Choroid plexus epithelial cell (primary cell): ENCODE measurements around the gene RHBDF2.

ENCODE experiments used
- DNase-seq: peaks from one replicate; pipeline ENCODE4 v3.0.0-alpha.2; 2010; ENCODE audit warnings: low read depth
- H3K4me3 ChIP-seq: 2 replicates; pipeline ENCODE4 v1.5.1; 2011; ENCODE audit warnings: low read depth, mild to moderate bottlenecking, control low read depth, low read length, moderate library complexity
- TF ChIP-seq, protein P1 (sequence below): conservative IDR thresholded peaks from 2 replicates; pipeline ENCODE4 v1.5.1; 2011; ENCODE audit warnings: low read depth, mild to moderate bottlenecking, control low read depth, inconsistent platforms, low read length, moderate library complexity

Gene RHBDF2

DNA sequence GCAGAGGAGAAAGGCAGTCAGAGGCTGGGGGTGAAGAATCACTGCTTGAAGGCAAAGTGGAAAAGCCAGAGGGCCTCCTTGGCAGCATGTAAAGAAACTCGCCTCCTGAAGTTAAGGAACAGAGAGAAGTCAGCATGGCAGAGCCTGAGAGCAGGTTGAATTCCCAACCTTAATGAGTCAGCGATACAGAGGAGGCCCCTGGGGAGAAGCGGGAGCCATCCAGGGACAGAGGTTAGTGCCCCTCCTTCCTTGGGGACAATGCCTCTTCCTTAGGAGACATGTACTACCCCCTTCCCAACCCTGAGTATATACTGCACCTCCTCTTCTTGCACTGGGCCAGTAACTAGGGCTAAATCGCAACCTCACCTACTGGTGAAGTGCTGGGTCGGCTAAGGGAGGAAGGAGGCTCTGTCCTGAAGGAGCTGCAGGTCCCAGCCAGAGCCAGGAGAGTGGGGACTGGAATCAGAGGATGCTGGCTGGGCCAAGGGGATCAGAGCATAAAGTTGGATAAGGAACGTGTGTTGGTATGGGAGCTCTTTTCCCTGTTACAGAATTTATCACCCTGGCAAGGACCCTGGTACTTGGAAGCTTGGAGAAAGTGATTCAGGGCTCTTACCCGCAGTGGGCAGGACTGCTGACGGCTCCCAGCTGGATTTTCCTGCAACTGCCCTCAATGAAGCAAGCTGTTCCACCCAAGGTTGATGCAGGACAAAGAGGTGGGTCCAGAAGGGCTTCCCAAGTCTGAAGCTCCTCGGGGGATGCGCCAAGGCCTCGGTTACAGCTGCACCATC, 39.3 kb downstream of the RHBDF2 start:
- no peak overlapping the region for H3K4me3 ChIP-seq
- TF ChIP-seq, protein P1, sequence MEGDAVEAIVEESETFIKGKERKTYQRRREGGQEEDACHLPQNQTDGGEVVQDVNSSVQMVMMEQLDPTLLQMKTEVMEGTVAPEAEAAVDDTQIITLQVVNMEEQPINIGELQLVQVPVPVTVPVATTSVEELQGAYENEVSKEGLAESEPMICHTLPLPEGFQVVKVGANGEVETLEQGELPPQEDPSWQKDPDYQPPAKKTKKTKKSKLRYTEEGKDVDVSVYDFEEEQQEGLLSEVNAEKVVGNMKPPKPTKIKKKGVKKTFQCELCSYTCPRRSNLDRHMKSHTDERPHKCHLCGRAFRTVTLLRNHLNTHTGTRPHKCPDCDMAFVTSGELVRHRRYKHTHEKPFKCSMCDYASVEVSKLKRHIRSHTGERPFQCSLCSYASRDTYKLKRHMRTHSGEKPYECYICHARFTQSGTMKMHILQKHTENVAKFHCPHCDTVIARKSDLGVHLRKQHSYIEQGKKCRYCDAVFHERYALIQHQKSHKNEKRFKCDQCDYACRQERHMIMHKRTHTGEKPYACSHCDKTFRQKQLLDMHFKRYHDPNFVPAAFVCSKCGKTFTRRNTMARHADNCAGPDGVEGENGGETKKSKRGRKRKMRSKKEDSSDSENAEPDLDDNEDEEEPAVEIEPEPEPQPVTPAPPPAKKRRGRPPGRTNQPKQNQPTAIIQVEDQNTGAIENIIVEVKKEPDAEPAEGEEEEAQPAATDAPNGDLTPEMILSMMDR: no peak
- DNase-seq: no peak

DNA sequence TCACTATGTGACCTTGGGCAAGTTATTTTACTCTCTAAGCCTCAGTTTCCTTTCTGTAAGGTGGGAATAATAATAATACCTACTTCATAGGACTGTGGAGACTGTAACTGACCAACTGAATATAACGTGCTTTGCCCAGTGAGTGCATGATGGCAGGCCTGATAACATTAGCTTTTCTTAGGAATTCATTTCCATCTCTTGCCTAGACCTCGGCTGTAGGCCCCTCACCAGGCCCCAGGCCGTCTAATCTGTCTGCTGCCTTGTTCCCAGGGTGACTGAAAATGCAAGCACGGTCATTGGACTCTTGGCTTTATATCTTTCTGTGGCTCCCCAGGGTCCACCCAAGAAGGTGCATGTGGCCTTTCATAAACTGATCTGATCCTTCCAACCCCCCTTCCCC, 41.5 kb downstream of the RHBDF2 start:
- TF ChIP-seq, protein P1: no peak
- DNase-seq: no peak
- no peak overlapping the region for H3K4me3 ChIP-seq

DNA sequence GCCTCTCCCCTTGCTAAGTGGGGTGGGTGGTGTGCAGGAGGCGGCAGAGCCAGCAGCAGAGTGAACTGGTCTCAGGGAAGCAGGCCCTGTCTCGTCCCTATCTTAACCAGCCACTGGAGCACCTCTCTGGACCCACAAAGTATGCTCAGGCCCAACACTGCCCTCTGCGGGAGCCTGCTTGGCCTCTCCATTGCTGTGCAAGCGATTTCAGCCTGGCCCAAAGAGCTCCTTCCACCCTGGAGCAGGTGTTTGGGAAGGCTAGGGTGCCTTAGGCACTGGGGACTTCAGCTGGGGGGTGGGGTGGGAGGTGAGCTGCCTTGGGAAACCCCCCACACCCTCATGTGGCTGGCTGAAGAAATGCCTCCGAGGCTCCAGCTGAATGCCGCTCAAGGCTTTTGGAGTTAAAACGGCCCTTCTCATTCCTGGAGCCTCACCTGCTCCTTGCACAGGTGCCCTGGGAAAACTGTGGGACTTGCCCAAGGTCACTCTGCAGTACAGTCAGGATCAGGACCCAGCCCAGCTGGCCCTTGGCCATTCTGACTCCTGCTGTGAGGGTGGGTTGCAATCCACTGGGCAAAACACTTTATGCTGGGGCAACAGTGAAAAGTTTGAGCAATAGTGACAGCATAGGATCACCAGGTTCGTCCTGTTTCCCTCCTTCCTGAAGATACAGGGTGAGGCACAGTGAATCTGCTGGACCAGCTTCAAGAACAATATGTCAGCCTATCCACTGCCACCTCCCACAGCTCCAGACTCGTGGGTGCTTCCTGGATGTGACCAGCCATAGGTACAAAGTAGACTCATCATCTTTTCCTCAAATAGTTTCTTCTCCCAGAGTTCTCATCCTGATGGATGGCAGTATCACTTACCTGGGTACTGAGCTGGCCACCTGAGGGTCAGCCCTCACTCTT, 42.4 kb downstream of the RHBDF2 start:
- H3K4me3 ChIP-seq: no peak overlapping the region
- TF ChIP-seq, protein P1: peak; percentile 86
- peak; percentile 82 for DNase-seq

DNA sequence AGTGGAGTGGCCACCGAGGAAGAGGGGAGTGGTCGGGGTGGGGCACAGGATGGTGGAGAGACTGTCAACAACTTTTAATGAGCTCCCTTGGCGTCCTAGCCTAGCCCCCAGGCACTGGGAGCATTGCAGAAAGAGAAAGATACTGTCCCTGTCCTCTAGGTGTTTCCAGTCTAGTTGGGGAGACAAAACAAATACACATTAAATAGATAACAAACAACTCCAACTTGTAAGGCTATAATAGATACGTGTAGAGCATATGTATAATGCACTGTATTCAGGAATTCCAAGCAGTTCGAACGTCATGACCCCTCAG, 47.8 kb downstream of the RHBDF2 start:
- TF ChIP-seq, protein P1: no peak
- DNase-seq: no peak
- H3K4me3 ChIP-seq: no peak overlapping the region

DNA sequence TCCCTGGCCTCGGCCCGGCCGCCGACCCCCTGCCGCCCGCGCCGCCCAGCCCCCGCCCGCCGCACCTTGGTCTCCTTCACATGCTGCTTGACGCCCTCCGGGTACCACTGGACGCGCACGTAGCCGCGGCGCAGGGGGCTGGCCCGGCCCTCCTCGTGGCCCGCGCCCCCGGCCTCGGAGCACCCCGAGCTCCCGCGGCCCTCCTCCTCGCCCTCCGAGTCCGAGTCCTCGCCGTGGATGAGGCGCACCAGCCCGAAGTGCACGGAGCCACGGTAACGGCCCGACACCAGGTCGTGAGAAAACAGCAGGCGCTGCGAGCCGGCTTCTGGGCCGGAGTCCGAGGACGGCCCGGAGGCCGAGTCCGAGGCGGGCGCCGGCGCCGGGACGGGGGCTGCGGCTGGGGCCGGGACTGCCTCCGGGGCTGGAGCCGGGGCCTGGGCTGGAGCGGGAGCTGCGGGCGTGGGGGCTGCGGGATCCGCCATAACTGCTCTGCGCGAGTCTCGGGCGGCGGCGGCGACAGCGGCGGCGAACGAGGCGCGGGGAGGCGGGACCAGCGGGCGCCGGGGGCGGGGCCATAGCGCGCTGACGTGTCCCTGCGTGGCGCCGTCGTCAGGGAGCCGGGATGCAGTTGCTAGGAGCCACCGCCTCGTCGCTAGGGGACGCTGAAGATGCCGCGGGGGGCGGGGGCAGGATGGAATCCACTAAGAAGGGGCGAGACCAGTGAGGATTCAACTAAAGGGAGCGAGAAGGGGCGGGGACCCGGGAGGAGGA, 48.4 kb downstream of the RHBDF2 start, which contains the start of gene UBE2O:
Gene UBE2O, minus strand, starts transcription at position 493 of the 771 bp plus-strand sequence. Its CDS starts 11 bp downstream, at position 482.
- peak; percentile 87 for DNase-seq
- TF ChIP-seq, protein P1: peak; percentile 41
- peak within 1 kb of the TSS; percentile 78 for H3K4me3 ChIP-seq

DNA sequence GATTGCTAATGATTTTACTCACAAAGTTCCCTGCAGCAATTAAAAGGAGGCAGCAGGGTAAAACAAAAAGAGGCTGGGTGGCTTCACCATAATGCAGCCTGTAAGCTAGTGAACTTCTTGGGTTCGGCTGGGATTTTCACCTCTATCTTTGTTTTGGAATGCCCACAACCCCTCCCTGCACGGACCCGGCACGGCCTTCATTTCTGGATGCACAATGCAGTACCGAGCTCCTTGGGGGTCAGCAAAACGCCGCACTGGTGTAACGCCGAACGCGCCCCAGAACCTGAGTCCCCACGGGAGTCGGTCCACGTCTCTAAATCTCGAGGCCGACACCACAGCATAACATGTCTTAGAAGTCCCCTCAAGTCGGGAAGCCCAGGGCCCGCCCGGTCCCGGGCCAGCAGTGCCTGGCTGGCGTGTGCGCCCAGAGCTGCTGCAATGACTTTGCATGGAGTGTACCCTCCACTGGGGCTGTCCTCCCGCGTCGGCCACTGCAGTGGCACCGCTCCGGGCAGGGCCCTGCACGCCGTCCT, 49.0 kb downstream of the RHBDF2 start:
- H3K4me3 ChIP-seq: peak overlapping the region; percentile 78
- TF ChIP-seq, protein P1: no peak
- no peak for DNase-seq
